Stomach (tissue), 19 donors: ENCODE data around the gene TMBIM4. TPM values are rescaled to one million over a fixed set of nuclear protein-coding genes. Genes with fewer than 3 reads are reported as not detected.
"Not testable (repeated sequence)": the region's sequence is repeated elsewhere in the genome, so short reads cannot be mapped to it uniquely, and the experiment has no call there.

Experiments
- DNase-seq, 2 donors: peaks; one replicate each; pipeline versions ENCODE4 v3.0.0 to v3.0.0-alpha.2; 2013 to 2019
- H3K27ac ChIP-seq, 5 donors: fragments of 200-600 bp in 4 of 5; sonication (generic) in 4 of 5; one replicate each; pipeline ENCODE4 v1.5.1; 2013 to 2019; ENCODE audit warnings: mild to moderate bottlenecking in 1 of 5, moderate library complexity in 1 of 5
- H3K27me3 ChIP-seq, 3 donors: fragments of 200-600 bp; sonication (generic); one replicate each; pipeline ENCODE4 v1.5.1; 2017 to 2019; ENCODE audit warnings: mixed run types in 1 of 3
- H3K36me3 ChIP-seq, 4 donors: fragments of 200-600 bp; sonication (generic); 1 replicate in 3 of 4; 2 replicates in 1 of 4; pipeline ENCODE4 v1.5.1; 2016 to 2019
- H3K4me1 ChIP-seq, 4 donors: fragments of 200-600 bp; sonication (generic); one replicate each; pipeline ENCODE4 v1.5.1; 2016 to 2019
- H3K4me3 ChIP-seq, 4 donors: fragments of 200-600 bp; sonication (generic) in 3 of 4; one replicate each; pipeline ENCODE4 v1.5.1; 2016 to 2019; ENCODE audit warnings: mild to moderate bottlenecking in 1 of 4
- H3K9me3 ChIP-seq, 4 donors: fragments of 200-600 bp; sonication (generic); one replicate each; pipeline ENCODE4 v1.5.1; 2016 to 2019
- EP300 ChIP-seq: sonication (generic); formaldehyde crosslinking; IDR thresholded peaks from one replicate; pipeline ENCODE4 v1.6.1; 2017; ENCODE audit warnings: antibody characterized with exemption
- POLR2A ChIP-seq, 4 donors: fragments of 450-650 bp; IDR thresholded peaks; one replicate each; pipeline ENCODE4 v1.6.1; 2016; ENCODE audit warnings: antibody characterized with exemption in 4 of 4, control low read depth in 2 of 4, mild to moderate bottlenecking in 1 of 4, moderate library complexity in 1 of 4
- POLR2AphosphoS5 ChIP-seq, 3 donors: sonication (generic); formaldehyde crosslinking; IDR thresholded peaks; one replicate each; pipeline ENCODE4 v1.6.1; 2016; ENCODE audit warnings: antibody characterized with exemption in 3 of 3
- WGBS, 5 donors: extraction: QIAGEN DNeasy Blood & Tissue Kit in 3 of 5; methylation state at CpG; one replicate each; pipeline versions ENCODE4 v1.1.5 to v1.1.7; 2013 to 2018; 5-methylcytosine and 5-hydroxymethylcytosine counted together
- intact Hi-C: fragments of 100-400 bp; cut with DNase I; formaldehyde crosslinking; loops from one replicate; pipeline ENCODE4 v1.15.1; 2023; ENCODE audit warnings: low total_unique reads
- long read RNA-seq, 10 donors: transcript quantifications; one replicate each; lab custom pipeline, GENCODE V29; 2026
- polyA plus RNA-seq, 3 donors: library from polyadenylated mRNA; stranded (reverse); fragments of 200-250 nt; gene quantifications; one replicate each; pipeline ENCODE4 v1.2.3, GENCODE V29; 2013
- total RNA-seq, 5 donors: library from RNA; depleted of rRNA; stranded (reverse); fragments of >200 nt; gene quantifications; one replicate each; pipeline versions ENCODE4 v1.1.0 to v1.2.3, GENCODE V29; 2014 to 2016
- TF ChIP-seq, protein P1 (sequence below), 7 experiments: fragments of 450-650 bp in 4 of 7; fragments of 200-600 bp in 3 of 7; sonication (generic) in 3 of 7; IDR thresholded peaks; one replicate each; pipeline ENCODE4 v1.5.1; 2016 to 2019; ENCODE audit warnings: antibody characterized with exemption in 7 of 7, control low read depth in 2 of 7, mild to moderate bottlenecking in 1 of 7
- donor health status: healthy with polysubstance abuse.
- donor health status: Bipolar disorder and iron deficiency.
- donor health status: healthy.

The TMBIM4 gene, protein sequence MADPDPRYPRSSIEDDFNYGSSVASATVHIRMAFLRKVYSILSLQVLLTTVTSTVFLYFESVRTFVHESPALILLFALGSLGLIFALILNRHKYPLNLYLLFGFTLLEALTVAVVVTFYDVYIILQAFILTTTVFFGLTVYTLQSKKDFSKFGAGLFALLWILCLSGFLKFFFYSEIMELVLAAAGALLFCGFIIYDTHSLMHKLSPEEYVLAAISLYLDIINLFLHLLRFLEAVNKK
- total RNA-seq = 100 to 1,000 TPM in 1 of 5 donors, 10 to 100 TPM in 4; 19.4 to 101 (median 92.9) TPM
- polyA plus RNA-seq = 100 to 1,000 TPM in 2 of 3 donors, 10 to 100 TPM in 1; 61.9 to 117 (median 103) TPM
- long read RNA-seq, donor 1, transcript TMBIM4-202 (7 exons, 2,952 nt) = major isoform, 38 of 47 reads
- long read RNA-seq, donor 1, partial matches to known transcripts = 8 of 47 reads
- long read RNA-seq, donor 1, other reads (novel, unspliced or antisense) = 0 of 47 reads
- long read RNA-seq, donor 2, transcript TMBIM4-202 (7 exons, 2,952 nt) = major isoform, 46 of 56 reads
- long read RNA-seq, donor 2, partial matches to known transcripts = 6 of 56 reads
- long read RNA-seq, donor 2, other reads (novel, unspliced or antisense) = 0 of 56 reads
- long read RNA-seq, donor 3, transcript TMBIM4-202 (7 exons, 2,952 nt) = major isoform, 33 of 57 reads
- long read RNA-seq, donor 3, partial matches to known transcripts = 21 of 57 reads
- long read RNA-seq, donor 3, other reads (novel, unspliced or antisense) = 0 of 57 reads
- long read RNA-seq, donor 4, partial matches to known transcripts = 6 of 7 reads
- long read RNA-seq, donor 4, other reads (novel, unspliced or antisense) = 0 of 7 reads
- long read RNA-seq, donor 5, transcript TMBIM4-202 (7 exons, 2,952 nt) = major isoform, 60 of 90 reads
- long read RNA-seq, donor 5, partial matches to known transcripts = 28 of 90 reads
- long read RNA-seq, donor 5, other reads (novel, unspliced or antisense) = 0 of 90 reads
- long read RNA-seq, donor 6, transcript TMBIM4-206 (2 exons, 552 nt) = minor isoform, 6 of 138 reads
- long read RNA-seq, donor 6, transcript TMBIM4-202 (7 exons, 2,952 nt) = major isoform, 119 of 138 reads
- long read RNA-seq, donor 6, partial matches to known transcripts = 0 of 138 reads
- long read RNA-seq, donor 6, other reads (novel, unspliced or antisense) = 6 of 138 reads
- long read RNA-seq, donor 7, transcript TMBIM4-202 (7 exons, 2,952 nt) = major isoform, 63 of 103 reads
- long read RNA-seq, donor 7, transcript TMBIM4-206 (2 exons, 552 nt) = minor isoform, 7 of 103 reads
- long read RNA-seq, donor 7, partial matches to known transcripts = 30 of 103 reads
- long read RNA-seq, donor 7, other reads (novel, unspliced or antisense) = 0 of 103 reads
- long read RNA-seq, donor 8, transcript TMBIM4-202 (7 exons, 2,952 nt) = major isoform, 58 of 100 reads
- long read RNA-seq, donor 8, partial matches to known transcripts = 39 of 100 reads
- long read RNA-seq, donor 8, other reads (novel, unspliced or antisense) = 0 of 100 reads
- long read RNA-seq, donor 9, transcript TMBIM4-206 (2 exons, 552 nt) = minor isoform, 8 of 59 reads
- long read RNA-seq, donor 9, transcript TMBIM4-202 (7 exons, 2,952 nt) = major isoform, 49 of 59 reads
- long read RNA-seq, donor 9, partial matches to known transcripts = 0 of 59 reads
- long read RNA-seq, donor 9, other reads (novel, unspliced or antisense) = 0 of 59 reads
- long read RNA-seq, donor 10, transcript TMBIM4-202 (7 exons, 2,952 nt) = major isoform, 28 of 45 reads
- long read RNA-seq, donor 10, partial matches to known transcripts = 15 of 45 reads
- long read RNA-seq, donor 10, other reads (novel, unspliced or antisense) = 0 of 45 reads

DNA sequence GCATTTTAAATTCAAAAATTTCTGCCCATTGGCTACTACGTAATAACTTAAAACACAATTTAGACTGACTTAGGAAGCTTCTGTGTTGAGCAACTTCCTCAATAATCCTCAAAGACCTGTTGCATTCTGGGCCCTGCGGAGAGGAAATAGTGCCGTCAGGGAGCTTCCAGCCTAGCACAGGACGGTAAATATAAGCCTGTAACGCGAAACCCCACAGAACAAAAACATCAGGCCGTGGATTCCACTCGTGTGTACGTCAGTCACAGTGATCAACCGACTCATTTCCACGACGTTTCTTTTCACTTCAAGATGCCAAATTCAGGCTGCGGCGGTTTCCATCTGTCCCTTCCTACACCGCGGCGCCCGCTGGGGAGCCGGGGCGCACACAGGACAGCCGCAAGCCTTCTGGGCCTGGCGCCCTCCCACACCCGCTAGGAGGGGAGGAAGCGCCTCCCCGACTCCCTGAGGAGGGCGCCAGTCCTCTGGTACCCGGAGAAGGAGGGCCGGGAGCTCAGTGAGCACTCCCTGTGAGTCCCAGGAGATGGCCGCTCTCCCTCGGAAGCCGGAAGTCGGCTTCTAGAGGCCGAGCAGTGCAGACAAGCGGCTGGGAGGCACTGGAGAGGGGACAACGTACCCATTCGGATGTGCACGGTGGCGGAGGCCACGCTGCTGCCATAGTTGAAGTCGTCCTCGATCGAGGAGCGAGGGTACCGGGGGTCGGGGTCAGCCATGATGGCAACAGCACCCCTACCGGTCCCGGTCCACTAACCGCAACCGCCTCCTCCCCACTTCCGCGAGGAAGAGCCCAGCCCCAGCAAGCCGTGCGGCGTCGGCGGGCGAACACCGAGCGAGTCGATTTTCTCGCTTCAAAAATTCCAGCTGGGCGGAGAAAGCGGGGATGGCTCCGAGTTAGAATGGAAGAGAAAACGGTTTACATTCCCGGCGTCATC is at the start of gene TMBIM4:
Gene TMBIM4 (minus strand): TSS at position 776 of the 950 bp plus-strand sequence. CDS start 45 bp downstream, at position 731.
- H3K9me3 ChIP-seq = no peaks in the 10 kb centered on the region
- DNase-seq = peak; percentile 86 to 96
- peak within 1 kb of the TSS; percentile 94 to 100 (median 99) for H3K27ac ChIP-seq
- 0 to 1% (median 0%) methylated on average over 46 to 67 of the region's 67 CpGs for WGBS, 5 donors
- intact Hi-C loops = no loop called here
- H3K27me3 ChIP-seq = no peaks in the 10 kb centered on the region
- peak within 1 kb of the TSS; percentile 45 to 88 (median 73) for H3K4me3 ChIP-seq
- peaks cover 16 to 33% (median 26%) of the 10 kb centered on the region in 4 donors for H3K4me1 ChIP-seq
- TF ChIP-seq EP300 = no peak
- TF ChIP-seq, protein P1, sequence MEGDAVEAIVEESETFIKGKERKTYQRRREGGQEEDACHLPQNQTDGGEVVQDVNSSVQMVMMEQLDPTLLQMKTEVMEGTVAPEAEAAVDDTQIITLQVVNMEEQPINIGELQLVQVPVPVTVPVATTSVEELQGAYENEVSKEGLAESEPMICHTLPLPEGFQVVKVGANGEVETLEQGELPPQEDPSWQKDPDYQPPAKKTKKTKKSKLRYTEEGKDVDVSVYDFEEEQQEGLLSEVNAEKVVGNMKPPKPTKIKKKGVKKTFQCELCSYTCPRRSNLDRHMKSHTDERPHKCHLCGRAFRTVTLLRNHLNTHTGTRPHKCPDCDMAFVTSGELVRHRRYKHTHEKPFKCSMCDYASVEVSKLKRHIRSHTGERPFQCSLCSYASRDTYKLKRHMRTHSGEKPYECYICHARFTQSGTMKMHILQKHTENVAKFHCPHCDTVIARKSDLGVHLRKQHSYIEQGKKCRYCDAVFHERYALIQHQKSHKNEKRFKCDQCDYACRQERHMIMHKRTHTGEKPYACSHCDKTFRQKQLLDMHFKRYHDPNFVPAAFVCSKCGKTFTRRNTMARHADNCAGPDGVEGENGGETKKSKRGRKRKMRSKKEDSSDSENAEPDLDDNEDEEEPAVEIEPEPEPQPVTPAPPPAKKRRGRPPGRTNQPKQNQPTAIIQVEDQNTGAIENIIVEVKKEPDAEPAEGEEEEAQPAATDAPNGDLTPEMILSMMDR (IDR thresholded peaks at IDR 0.05) = peak in 6 of 7 experiments; percentile 6 to 72 (median 52)
- TF ChIP-seq POLR2AphosphoS5 (IDR thresholded peaks at IDR 0.05) = peak; percentile 85 to 95 (median 93)
- peak in 2 of 4 donors; percentile 10 to 68 for TF ChIP-seq POLR2A (IDR thresholded peaks at IDR 0.05)
- H3K36me3 ChIP-seq = no peaks in the 10 kb centered on the region

DNA sequence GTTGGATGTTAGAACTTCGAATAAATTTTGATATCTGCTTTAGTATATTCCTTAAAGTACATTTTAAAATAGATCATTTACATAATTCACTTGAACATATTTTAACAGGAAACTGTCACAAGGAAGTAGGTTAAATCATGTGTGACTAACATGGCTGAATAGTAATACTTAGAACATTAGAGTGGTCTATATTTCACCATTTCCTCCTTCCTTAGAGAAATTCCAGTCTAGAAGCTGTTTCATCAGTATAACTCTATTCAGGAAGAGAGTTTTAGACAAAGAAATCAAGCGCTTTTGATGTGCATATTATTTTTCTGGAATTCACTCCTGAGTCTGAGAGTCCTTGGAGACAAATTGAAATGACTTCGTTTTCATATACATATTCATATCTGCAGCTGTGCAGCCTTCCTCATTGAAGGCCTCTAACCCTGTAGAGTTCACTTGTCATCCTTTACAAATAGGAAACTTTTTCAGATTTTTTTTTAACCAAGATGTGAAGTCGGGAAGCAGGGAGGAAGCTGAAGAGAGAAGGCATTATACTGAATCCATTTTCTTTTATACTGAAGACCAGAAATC is 47.6 kb upstream of the TMBIM4 start:
- WGBS, 5 donors = 72 to 88% (median 84%) methylated on average over 4 of the region's 4 CpGs
- Histone ChIP-seq H3K4me3 (no peak overlapping the region), H3K27ac (no peak overlapping the region), H3K9me3 (peaks cover 0 to 6% (median 0%) of the 10 kb centered on the region in 4 donors), H3K4me1 (peaks cover 0 to 11% (median 4%) of the 10 kb centered on the region in 4 donors), H3K27me3 (no peaks in the 10 kb centered on the region), H3K36me3 (peaks cover 0 to 46% (median 21%) of the 10 kb centered on the region in 4 donors)
- TF ChIP-seq, protein P1 (IDR thresholded peaks at IDR 0.05) = no peak
- TF ChIP-seq POLR2A (IDR thresholded peaks at IDR 0.05) = no peak
- TF ChIP-seq POLR2AphosphoS5 (IDR thresholded peaks at IDR 0.05) = no peak
- TF ChIP-seq EP300 = no peak
- intact Hi-C loops = no loop called here
- DNase-seq = no peak

DNA sequence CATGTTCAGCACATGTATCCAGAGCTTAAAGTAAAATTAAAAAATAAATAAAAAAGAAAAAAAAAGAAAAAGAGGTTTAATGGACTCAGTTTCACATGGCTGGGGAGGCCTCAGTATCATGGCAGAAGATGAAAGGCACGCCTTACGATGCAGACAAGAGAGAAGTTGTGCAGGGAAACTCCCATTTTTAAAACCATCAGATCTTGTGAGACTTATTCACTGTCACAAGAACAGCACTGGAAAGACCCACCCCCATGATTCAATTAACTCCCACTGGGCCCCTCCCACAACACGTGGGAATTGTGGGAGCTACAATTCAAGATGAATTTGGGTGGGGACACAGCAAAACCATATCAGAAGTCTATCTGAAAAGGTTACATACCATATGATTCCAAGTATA is 43.2 kb upstream of the TMBIM4 start:
- WGBS, 5 donors = 66 to 92% (median 88%) methylated on average over 3 of the region's 3 CpGs
- intact Hi-C loops, H3K9me3 ChIP-seq, H3K4me3 ChIP-seq, H3K27ac ChIP-seq, DNase-seq, H3K27me3 ChIP-seq: not testable (repeated sequence)
- Histone ChIP-seq H3K36me3 (peaks cover 0 to 43% (median 20%) of the 10 kb centered on the region in 4 donors), H3K4me1 (peaks cover 0 to 18% (median 4%) of the 10 kb centered on the region in 4 donors)

DNA sequence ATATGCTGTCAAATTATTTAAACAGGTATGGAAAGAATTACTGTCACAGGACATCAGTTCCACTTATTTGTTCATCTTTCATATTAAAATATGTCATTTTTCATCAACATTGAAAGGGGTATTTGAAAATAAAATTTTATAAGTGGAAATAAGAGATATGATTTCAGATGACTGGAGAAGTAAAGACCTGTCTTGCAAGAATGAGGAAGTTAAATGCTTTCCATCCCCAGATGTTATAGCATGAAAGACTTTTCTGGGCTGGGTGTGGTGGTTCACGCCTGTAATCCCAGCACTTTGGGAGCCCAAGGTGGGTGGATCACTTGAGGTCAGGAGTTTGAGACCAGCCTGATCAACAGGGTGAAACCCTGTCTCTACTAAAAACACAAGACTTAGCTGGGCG is 41.8 kb upstream of the TMBIM4 start:
- H3K27me3 ChIP-seq = not testable (repeated sequence)
- H3K36me3 ChIP-seq = peaks cover 0 to 36% (median 17%) of the 10 kb centered on the region in 4 donors

More for the DNA sequence above, 41.8 kb upstream of the TMBIM4 start:
- intact Hi-C loops, H3K9me3 ChIP-seq, H3K4me3 ChIP-seq, DNase-seq, H3K27ac ChIP-seq: not testable (repeated sequence)
- peaks cover 0 to 18% (median 4%) of the 10 kb centered on the region in 4 donors for H3K4me1 ChIP-seq
- 81 to 92% (median 88%) methylated on average over 2 of the region's 2 CpGs for WGBS, 5 donors
